SH-SY5Y (cell line): ENCODE data around the gene RTF2.

Experiments
- GATA2 ChIP-seq: IDR thresholded peaks from 2 replicates; pipeline ENCODE4 v1.6.1; 2011; ENCODE audit warnings: mild to moderate bottlenecking, low read depth, low read length
- GATA3 ChIP-seq: IDR thresholded peaks from 2 replicates; pipeline ENCODE4 v1.6.1; 2011; ENCODE audit warnings: low read depth, mild to moderate bottlenecking, low read length, moderate library complexity

Gene RTF2

DNA sequence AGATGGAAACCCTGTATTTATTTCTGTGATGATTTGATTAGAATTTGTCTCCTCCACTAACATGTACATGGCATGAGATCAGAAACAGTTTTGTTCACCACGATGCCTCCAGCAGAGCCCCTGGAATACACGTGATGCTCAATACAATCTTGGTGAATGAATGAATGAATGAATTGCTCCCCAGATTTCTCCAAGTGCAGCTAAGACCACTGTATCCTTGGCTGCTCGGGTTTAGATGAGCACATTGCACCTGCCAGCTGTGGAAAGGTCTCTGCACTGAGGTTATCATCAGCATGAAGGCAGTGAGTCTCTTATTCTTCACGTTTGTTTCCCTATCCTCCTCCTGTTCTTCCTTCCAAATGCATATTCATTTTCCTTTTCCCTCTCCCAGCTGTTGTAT, 38.5 kb upstream of the RTF2 start:
- TF ChIP-seq GATA3 (no peak), GATA2 (no peak)

DNA sequence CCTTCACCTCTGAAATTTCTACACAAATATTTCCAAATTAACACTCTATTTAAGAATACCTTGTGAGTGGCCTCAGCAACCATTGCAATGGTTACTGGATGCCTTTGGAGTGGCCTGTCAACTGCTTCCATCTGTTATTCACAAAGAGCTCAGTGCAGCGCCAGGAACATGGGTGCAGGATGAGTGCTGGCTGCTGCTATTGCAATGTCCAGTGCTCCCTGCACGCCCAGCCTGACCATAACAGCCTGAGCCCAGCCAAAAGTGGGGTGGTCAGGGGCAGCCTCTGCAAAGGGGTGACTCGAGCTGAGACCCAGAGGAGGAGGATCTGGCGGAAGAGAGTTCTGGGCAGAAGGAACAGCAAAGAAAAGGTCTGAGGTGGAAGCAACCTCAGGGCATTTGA, 38.0 kb upstream of the RTF2 start:
- no peak for TF ChIP-seq GATA3
- TF ChIP-seq GATA2, result no peak

DNA sequence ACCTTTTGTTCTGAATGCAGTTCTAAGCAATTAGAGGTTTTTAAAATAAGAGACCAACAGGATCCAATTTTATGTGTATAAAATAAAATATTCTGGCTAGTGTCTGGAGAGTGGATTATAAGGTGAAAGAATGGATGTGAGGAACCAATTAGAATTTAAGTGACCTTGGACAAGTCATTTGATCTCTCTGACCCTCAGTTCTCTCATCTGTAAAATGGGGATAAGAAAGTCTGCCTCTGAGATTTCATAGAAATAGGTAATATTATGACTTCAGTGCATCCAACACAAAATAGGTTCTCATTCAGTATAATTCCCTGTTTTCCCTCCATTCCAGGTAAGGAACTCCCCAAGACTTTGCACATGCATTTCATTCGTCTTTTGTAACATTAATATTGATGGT, 37.5 kb upstream of the RTF2 start:
- TF ChIP-seq GATA2, result no peak
- no peak for TF ChIP-seq GATA3

DNA sequence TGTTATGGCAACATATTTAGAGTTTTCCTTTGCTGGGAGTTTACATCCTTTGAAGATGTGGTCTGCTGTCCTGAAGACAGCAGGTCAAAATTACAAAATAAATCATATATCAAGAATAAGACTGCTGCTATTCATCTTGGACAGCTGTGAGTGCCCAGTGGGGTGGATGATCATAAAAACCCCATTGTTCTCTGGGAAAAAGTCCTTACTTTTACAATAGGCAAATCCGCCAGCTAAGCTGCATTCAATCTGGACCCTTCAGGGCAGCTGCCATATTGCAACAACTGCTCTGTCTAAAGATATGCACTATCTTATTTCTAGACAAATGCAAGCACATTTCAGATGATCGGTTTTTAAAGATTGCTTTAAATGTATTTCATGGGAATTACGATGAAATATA, 37.0 kb upstream of the RTF2 start:
- no peak for TF ChIP-seq GATA3
- no peak for TF ChIP-seq GATA2

DNA sequence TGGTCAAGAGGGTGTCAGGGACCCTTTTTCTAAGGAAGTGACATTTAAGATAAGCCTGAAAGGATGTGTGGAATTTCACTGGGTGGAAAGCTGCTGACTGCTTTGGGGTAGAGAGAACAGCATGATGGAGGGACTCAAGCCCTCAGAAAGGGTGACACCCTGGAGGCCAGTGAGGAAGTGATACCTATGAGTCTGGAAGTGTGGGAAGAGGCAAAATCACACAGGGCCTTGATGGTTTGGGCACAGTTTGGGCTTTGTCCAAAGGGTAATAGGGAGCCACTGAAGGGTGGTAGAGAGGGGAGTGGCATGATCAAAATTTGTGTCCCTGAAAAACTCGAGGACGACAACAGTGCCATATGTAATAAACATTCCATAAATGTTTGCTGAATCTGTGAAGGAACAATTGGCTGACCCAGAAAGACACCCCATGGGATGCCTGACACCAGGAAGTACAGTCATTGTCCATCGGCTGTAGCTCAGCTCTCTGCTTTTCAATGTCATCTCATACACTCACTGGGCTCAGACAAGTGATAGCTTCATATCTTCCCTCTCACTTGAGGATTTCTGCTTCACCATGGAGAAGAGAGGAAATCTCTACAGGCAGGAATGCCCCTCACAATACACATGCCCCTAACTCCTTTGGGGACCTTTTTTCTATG, 35.1 kb upstream of the RTF2 start:
- TF ChIP-seq GATA2 (no peak), GATA3 (no peak)

DNA sequence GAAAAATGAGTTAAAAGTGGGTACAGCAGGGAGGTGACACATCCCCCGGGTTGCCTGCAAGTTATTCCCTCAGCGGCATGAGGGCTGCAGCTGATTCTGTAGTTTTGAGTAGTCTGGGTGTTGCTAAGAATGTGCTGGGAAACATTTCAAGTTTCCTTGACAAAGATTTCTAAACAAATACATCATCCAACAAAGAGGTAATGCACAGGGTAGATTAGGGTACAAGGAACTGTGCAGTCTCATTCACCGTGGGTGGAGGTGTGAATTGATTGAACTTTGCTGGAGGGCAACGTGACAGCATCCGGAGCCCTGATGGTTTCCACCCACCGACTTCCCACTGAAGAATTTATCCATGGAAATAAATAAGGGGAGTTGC, 34.6 kb upstream of the RTF2 start:
- TF ChIP-seq GATA2 (no peak), GATA3 (no peak)

DNA sequence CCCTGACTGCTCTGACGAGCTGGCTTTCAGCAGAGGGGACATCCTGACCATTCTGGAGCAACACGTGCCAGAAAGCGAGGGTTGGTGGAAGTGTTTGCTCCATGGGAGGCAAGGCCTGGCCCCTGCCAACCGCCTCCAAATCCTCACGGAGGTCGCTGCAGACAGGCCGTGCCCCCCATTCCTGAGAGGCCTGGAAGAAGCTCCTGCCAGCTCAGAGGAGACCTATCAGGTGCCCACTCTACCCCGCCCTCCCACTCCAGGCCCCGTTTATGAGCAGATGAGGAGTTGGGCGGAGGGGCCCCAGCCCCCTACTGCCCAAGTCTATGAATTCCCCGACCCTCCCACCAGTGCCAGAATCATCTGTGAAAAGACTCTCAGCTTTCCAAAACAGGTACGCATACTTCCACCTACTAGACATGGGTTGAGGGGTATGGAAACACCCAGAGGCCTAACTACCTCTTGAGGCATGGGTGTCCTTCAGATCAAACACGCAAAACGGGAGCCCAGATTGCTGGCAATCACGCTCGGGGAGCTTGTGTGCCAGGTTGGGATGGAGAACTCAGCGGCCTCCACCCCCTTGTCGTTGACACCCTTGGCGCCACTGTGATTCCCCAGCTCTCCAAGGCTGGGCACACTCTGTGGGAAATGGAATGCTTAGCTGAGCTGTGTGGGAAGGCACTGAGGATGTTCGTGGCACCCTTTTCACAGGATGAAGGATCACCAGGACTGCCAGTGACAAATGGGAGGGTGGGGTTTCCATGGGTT, 31.0 kb upstream of the RTF2 start:
- TF ChIP-seq GATA3 (no peak), GATA2 (no peak)

DNA sequence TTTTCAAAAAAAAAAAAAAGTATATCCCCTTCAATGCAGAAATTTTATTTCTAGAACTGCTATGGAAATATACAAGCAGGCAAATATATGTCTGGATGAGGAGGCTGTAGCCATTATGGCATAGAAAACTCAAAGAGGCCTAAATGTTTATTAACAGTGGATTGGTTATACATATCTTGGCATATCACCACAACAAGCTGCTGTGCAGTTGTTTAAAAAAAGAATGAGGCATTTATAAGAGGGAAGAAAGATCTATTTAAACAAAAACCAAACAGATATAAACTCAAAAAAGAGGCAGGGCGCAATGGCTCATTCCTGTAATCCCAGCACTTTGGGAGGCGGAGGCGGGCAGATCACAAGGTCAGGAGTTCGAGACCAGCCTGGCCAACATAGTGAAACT, 30.1 kb upstream of the RTF2 start:
- TF ChIP-seq GATA2 (no peak), GATA3 (no peak)

DNA sequence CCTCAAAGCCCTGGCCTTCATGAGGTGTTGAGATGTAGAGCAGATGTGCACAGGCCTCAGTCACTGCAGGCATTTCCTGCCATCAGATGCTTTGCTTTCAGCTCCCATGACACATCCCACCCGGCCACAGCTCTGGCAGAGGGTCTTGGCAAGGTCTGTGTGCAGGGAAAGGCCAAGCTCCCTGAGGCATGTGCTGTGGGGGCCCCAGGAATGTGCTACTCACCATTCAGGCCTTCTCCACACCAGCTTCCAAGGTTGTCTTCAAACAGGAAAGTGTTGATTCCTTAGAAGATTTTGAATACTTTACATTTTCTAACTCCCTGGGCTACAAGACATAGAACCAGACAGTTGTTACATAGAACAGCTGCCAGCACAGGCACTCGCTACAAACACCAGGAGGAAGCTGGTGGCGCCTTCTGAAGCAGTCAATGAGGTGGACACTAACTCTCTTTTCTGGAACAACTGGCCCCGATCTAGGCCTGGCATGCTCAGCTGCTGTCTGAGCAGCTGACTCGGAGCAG, 28.6 kb upstream of the RTF2 start:
- TF ChIP-seq GATA2 (no peak), GATA3 (no peak)

DNA sequence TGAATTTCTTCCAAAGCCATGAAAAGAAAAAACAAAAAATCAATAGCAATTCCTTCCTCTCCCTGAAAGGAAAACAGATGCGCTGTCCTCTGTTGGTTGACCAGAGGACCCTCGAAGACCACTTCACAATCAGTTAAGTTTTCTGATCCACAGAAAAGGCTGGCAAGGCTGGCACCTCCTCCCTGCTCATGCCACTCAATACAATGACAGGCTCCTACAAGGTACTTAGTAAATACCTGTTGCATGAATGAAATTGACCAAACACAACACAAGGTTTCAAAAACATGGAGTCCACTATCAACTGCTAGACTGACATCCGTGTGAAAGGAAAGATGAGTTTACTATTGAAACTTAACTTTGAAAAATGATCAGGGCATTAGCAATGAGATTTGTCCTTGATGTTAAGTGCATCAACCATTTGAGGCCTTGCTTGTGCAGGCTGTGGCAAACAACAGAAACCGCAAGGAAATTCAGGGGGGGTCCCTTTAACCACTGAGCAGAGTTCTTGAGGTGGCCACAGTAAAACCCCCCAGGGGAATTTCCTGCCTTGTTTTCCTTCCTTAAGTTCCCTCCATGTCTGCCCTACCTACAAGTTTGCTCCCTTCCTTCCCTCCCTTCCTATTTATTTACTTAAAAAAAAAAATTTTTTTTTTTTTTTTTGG, 27.9 kb upstream of the RTF2 start:
- TF ChIP-seq GATA3, result no peak
- no peak for TF ChIP-seq GATA2

DNA sequence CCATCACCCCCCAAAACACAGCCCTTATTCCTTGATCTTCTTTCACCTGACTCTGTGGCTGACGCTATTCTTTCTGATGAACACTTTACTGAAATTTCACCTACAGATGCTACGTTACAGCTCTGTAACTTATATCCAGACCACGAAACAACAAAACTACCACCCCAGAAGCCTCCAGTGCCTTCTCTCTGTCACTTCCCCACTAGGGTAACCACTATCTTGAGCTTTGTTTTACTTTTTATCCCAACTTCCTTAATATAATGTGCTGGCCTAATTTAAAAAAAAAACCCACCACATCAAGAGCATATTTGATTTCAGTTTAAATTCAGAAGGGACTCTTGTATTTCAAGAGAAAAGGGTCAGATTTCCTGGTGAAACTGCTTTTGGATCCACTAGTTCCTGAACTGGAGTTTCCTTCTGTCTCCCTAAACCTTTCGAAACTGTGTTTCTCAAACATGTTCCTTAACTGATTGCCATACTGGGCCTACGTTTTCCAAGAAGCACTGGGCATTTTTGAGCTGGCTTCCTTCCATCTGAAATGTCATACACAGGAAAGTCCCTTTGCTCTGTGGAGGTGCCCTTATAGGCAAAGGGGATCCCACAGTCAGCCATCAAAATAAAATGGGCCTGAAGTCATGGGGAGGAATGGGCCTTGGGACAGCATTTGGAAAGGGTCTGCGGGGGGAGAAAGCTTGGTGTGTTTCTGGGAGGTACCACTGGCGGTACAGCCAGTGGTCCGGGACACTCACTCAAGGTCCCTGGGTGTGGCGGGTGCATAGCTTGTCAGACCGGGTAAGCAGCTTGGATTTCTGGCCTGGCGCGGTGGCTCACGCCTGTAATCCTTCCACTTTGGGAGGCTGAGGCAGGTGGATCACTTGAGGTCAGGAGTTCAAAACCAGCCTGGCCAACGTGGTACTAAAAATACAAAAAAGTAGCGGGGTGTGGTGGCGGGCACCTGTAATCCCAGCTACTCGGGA, 25.8 kb upstream of the RTF2 start:
- no peak for TF ChIP-seq GATA2
- TF ChIP-seq GATA3, result no peak

DNA sequence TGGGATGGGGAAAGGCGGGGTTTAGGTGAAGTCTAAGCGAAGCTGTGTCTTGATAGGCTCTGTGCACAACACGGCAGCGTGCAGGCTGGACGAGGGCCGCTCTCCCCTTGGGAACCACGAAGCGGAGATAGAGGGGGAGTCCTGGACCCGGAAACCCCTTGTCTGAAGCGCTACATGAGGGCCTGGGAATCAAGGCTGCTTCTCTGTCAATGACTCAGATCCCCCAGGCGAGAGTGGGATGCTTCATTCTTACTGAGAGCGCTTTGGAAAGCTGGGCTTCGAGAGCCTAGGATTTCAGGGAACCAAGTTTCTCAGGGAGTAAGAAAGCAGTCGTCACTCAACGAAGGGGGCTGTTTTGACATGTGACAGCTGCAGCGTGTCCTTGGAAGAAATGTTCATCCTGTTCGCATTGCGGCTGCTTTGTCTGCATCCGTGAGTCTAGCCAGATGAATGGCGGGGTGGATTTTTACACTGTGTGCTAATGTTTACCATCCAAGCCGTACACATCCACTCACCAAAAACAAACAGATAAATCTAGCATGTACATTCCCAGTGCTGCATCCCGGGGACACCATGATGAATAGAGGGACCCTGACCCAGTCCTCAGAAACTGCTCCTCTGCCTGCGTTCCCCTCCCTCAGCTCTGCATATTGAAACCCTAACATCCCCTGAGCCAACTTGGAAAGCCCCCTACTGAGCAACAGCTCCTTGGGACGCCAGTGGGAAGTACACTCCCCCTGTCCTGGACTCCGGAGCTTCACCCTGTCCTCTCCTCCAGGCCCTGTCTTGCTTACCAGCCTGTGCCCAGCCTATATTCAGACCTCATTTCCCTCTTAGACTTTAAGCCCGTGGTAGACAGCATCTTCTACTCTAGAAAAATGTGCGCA, 24.5 kb upstream of the RTF2 start:
- no peak for TF ChIP-seq GATA2
- no peak for TF ChIP-seq GATA3

DNA sequence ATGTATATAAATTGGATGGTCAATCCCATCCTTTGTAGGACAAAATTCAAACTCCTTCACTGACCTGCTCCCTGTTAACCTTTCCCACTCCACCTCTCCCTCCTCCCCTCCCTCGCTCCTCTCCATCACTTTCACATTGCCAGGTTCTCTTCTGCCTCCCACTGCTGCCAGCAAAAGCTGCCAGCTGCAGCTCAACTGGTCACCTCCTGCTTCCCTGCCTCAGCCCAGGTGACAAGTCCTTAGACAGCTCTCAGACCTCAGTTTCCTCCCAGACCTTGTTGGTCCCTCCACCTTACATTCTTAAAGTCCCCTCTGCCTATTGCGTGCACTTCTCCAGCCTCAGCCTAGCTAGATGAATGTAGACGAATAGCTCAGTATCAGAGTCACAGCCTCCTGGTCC, 23.3 kb upstream of the RTF2 start:
- no peak for TF ChIP-seq GATA2
- no peak for TF ChIP-seq GATA3
